Right lobe of liver (tissue), 6 donors: ENCODE measurements around the gene ARF1. TPM values are rescaled to one million over a fixed set of nuclear protein-coding genes. Genes with fewer than 3 reads are reported as not detected.

ENCODE experiments used
- ATAC-seq, 4 donors: fragments of 200-7000 bp; cut with Tn5 transposase; one replicate each; pipeline ENCODE4 v1.9.1; 2020; ENCODE audit warnings: mild to moderate bottlenecking in 4 of 4, moderate library complexity in 4 of 4
- DNase-seq, 3 donors: peaks; one replicate each; pipeline ENCODE4 v3.0.0-alpha.2; 2020
- H3K27ac ChIP-seq, 3 donors: fragments of 200-600 bp; one replicate each; pipeline ENCODE4 v1.8.0; 2022
- H3K27me3 ChIP-seq, 2 donors: fragments of 200-600 bp; one replicate each; pipeline ENCODE4 v1.8.0; 2022
- H3K36me3 ChIP-seq, 4 donors: fragments of 200-600 bp; sonication (generic) in 1 of 4; one replicate each; pipeline versions ENCODE4 v1.5.1 to v1.8.0; 2017 to 2022; ENCODE audit warnings: control low read depth in 1 of 4
- H3K4me1 ChIP-seq, 4 donors: fragments of 200-600 bp; sonication (generic) in 1 of 4; one replicate each; pipeline versions ENCODE4 v1.5.1 to v1.8.0; 2017 to 2022; ENCODE audit warnings: control low read depth in 1 of 4
- H3K4me3 ChIP-seq, 3 donors: fragments of 200-600 bp; one replicate each; pipeline ENCODE4 v1.8.0; 2022
- H3K9me3 ChIP-seq, 4 donors: fragments of 200-600 bp; sonication (generic) in 1 of 4; one replicate each; pipeline versions ENCODE4 v1.5.1 to v1.8.0; 2017 to 2022; ENCODE audit warnings: control low read depth in 1 of 4
- POLR2A ChIP-seq: fragments of 450-650 bp; IDR thresholded peaks from one replicate; pipeline ENCODE4 v1.6.1; 2017; ENCODE audit warnings: antibody characterized with exemption, mild to moderate bottlenecking
- WGBS: methylation state at CpG from one replicate; pipeline ENCODE4 v1.1.6; 2018; ENCODE audit warnings: low coverage, low lambda C conversion rate; ENCODE audit not compliant: insufficient coverage; ENCODE audit errors: missing lambda C conversion rate; 5-methylcytosine and 5-hydroxymethylcytosine counted together
- intact Hi-C, 2 donors: fragments of 100-400 bp; cut with DNase I; formaldehyde crosslinking; loops; one replicate each; pipeline versions ENCODE4 v1.11.2 to v1.14.1; 2022
- total RNA-seq, 6 experiments: library from RNA; depleted of rRNA in 2 of 6; stranded (reverse); fragments of >200 nt in 2 of 6; fragmentation: NEBNext Ultra II Directional in 3 of 6; extraction: Animal tissue kit (Norgen Biotek cat#: 25700) in 3 of 6; gene quantifications; one replicate each; pipeline versions ENCODE4 v1.1.0 to v1.2.4, GENCODE V29; 2016 to 2023
- TF ChIP-seq, protein P1 (sequence below), 4 donors: fragments of 200-600 bp in 3 of 4; fragments of 450-650 bp in 1 of 4; IDR thresholded peaks; one replicate each; pipeline versions ENCODE4 v1.5.1 to v1.8.0; 2016 to 2022; ENCODE audit warnings: antibody characterized with exemption in 4 of 4, mild to moderate bottlenecking in 2 of 4
- donor health status: DM: no; HTN: yes; CAD: no.
- donor health status: DM: no; HTN: no; CAD: no.
- donor health status: DM: no; HTN: no; CAD: no.
- donor health status: DM: no; HTN: yes; CAD: no.
- donor health status: DM: no; HTN: yes; CAD: no.

ARF1 gene
- total RNA-seq, 6 experiments from 2014 or later: 143 to 261 (median 193) TPM

DNA sequence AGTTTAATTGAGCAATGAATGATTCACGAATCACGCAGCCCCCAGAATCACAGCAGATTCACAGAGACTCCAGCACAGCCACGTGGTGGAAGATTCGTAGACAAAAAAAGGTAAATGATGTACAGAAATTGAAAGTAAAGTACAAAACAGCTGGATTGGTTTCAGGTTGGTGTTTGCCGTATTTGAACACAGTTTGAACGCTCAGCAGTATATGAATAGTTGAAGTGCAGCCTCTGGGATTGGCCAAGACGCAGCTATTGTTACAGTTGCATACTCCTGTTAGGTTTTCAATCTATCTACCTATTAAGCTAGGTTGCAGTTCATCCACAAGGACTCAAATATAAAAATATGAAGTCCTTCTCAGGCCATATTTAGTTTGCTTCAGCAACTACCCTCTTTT is 29.7 kb downstream of the ARF1 start:
- ATAC-seq (no peak), DNase-seq (no peak)
- intact Hi-C loops: no loop called here
- WGBS: 80% methylated on average over 7 of the region's 7 CpGs
- peaks cover 0 to 9% (median 4%) of the 10 kb centered on the region in 4 donors for H3K4me1 ChIP-seq
- H3K36me3 ChIP-seq: peaks cover 0 to under 1% (median 0%) of the 10 kb centered on the region in 4 donors
- no peak overlapping the region for H3K4me3 ChIP-seq
- TF ChIP-seq, protein P1, sequence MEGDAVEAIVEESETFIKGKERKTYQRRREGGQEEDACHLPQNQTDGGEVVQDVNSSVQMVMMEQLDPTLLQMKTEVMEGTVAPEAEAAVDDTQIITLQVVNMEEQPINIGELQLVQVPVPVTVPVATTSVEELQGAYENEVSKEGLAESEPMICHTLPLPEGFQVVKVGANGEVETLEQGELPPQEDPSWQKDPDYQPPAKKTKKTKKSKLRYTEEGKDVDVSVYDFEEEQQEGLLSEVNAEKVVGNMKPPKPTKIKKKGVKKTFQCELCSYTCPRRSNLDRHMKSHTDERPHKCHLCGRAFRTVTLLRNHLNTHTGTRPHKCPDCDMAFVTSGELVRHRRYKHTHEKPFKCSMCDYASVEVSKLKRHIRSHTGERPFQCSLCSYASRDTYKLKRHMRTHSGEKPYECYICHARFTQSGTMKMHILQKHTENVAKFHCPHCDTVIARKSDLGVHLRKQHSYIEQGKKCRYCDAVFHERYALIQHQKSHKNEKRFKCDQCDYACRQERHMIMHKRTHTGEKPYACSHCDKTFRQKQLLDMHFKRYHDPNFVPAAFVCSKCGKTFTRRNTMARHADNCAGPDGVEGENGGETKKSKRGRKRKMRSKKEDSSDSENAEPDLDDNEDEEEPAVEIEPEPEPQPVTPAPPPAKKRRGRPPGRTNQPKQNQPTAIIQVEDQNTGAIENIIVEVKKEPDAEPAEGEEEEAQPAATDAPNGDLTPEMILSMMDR (IDR thresholded peaks at IDR 0.05): no peak
- TF ChIP-seq POLR2A: no peak
- H3K9me3 ChIP-seq: no peaks in the 10 kb centered on the region
- H3K27me3 ChIP-seq: no peaks in the 10 kb centered on the region
- no peak overlapping the region for H3K27ac ChIP-seq

DNA sequence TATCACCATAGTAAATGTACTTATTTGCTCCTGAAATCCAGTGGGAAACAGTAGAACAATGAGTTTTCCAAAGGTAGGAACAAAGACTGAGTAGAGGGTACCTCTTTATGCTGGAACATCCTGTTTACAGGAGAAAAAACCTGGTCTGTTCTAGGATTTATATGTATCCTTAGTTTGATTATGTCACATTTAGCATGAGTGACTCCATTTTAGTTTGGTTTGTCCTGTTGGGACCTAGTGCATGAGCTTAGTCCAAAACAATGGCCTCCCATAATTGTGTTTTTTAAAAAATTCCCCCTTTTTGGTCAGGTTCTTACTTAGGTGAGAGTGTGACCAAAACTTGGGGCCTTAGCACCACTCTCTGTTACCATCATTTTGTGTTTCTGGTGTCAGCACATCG is 30.1 kb downstream of the ARF1 start:
- no peak for ATAC-seq
- no peaks in the 10 kb centered on the region for H3K36me3 ChIP-seq
- no peak overlapping the region for H3K4me3 ChIP-seq
- intact Hi-C loops: no loop called here
- no peaks in the 10 kb centered on the region for H3K9me3 ChIP-seq
- WGBS: 83% methylated on average over 1 of the region's 1 CpG
- peaks cover 0 to 9% (median 4%) of the 10 kb centered on the region in 4 donors for H3K4me1 ChIP-seq
- TF ChIP-seq POLR2A: no peak
- TF ChIP-seq, protein P1 (IDR thresholded peaks at IDR 0.05): no peak
- no peaks in the 10 kb centered on the region for H3K27me3 ChIP-seq
- DNase-seq: no peak
- no peak overlapping the region for H3K27ac ChIP-seq

DNA sequence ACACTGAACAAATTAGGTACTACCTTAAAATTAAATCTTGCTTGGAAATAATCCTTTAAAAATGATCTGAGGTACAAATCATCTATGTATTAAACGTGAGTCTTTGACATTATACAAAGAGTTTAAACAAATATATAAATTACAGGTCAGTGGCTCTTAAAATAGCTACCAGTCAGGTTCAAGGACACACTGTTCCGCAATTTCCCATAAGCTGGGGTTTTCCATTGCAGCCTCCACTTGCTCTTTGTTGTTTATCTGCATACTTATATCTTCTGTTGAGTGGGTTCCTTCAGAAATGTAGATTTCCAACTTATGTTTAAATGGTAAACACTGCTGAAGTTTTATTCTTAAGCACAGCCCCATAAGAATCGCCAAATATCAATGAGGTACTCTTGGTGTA is 32.3 kb downstream of the ARF1 start:
- DNase-seq: no peak
- Histone ChIP-seq H3K36me3 (no peaks in the 10 kb centered on the region), H3K4me1 (no peaks in the 10 kb centered on the region), H3K27ac (no peak overlapping the region), H3K4me3 (no peak overlapping the region), H3K27me3 (no peaks in the 10 kb centered on the region), H3K9me3 (no peaks in the 10 kb centered on the region)
- intact Hi-C loops: no loop called here
- no peak for ATAC-seq
- 51% methylated on average over 3 of the region's 3 CpGs for WGBS
- TF ChIP-seq, protein P1 (IDR thresholded peaks at IDR 0.05): no peak
- no peak for TF ChIP-seq POLR2A

DNA sequence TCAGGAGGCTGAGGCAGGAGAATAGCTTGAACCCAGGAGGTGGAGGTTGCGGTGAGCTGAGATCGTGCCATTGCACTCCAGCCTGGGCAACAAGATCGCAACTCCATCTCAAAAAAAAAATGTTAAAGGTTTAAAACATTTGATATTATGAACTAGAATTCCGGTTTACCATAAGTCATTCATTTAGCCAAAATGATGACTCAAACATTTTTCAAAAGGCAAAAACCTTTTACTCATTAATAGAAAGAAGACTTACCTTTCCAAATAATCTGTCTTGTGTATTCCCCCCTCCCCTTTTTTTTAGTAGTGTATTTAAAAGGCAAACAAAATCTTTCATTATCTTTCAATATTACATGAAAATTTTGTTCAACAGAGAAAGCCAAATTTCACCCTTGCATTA is 34.8 kb downstream of the ARF1 start:
- TF ChIP-seq POLR2A: no peak
- TF ChIP-seq, protein P1 (IDR thresholded peaks at IDR 0.05): no peak
- no peak overlapping the region for H3K4me3 ChIP-seq
- H3K4me1 ChIP-seq: no peaks in the 10 kb centered on the region
- H3K9me3 ChIP-seq: no peaks in the 10 kb centered on the region
- no peak overlapping the region for H3K27ac ChIP-seq
- no peak for DNase-seq
- H3K36me3 ChIP-seq: no peaks in the 10 kb centered on the region
- intact Hi-C loops: no loop called here
- no peaks in the 10 kb centered on the region for H3K27me3 ChIP-seq
- no peak for ATAC-seq
- WGBS: 96% methylated on average over 4 of the region's 4 CpGs

DNA sequence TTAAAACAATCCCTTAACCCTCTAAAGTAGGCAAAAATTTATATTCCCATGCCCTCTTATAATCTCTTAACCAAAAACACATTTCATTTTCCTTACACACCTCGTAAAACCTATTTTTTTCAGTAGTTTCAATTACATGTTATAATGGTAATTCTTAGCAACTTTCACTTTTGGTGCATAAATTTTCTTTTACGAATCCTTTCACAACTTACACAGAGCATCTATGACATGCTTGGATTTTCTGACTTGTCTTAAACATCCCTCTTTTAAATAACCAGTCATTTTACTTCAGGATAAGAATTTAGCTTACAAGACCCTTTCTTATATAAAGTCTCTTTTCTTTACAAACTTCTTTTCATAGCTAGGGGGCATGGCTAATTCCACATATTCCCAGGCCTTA is 35.5 kb downstream of the ARF1 start:
- H3K36me3 ChIP-seq: no peaks in the 10 kb centered on the region
- DNase-seq (no peak), ATAC-seq (no peak)
- H3K4me1 ChIP-seq: no peaks in the 10 kb centered on the region
- H3K4me3 ChIP-seq: no peak overlapping the region
- 72% methylated on average over 2 of the region's 2 CpGs for WGBS
- no peaks in the 10 kb centered on the region for H3K9me3 ChIP-seq
- intact Hi-C loops: no loop called here
- H3K27me3 ChIP-seq: no peaks in the 10 kb centered on the region
- no peak overlapping the region for H3K27ac ChIP-seq
- TF ChIP-seq POLR2A: no peak
- TF ChIP-seq, protein P1 (IDR thresholded peaks at IDR 0.05): no peak
